T-helper 2 cell (primary cell): Measurements from ENCODE around the gene AFF3.
"Not testable (repeated sequence)": the region's sequence is repeated elsewhere in the genome, so short reads cannot be mapped to it uniquely, and the experiment has no call there.

Experiments
- DNase-seq, 5 experiments: peaks; one replicate each; pipeline versions ENCODE4 v3.0.0 to v3.0.0-alpha.2; 2012 to 2022

The AFF3 gene

DNA sequence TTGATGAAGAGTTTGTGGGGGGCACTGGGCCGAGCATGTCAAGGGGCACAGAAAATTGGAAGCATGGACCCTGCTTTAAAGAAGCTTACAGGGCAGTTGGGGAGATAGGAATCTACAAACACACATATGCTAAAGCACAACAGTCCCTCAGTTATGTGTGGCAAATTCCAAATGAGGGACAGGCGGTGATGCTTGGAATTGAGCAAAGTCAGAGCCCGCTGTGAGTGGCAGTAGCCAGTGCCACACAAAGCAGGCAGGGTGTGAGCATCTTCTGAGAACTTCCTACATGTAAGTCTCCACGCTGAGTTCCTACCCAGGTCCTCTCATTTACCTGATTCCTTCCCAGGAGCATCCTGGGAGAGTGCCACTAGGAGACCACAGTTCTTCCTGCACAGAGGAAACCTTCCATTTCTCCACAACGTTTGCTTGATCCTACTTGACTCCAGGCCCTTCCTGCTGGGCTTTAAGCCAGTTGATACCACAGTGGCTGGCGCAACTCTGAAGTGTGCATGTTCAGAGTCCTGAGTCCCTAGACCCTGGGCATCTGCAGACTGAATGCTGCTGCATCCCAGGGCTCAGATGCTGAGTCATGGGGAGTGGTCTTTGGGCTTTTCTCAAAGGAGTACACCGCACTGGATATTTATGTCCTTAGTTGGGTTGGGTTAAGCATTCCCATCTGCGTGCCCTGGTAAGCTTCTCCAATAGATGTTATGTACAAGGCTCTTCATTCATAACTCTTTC is 365.3 kb downstream of the AFF3 start:
- no peak for DNase-seq

DNA sequence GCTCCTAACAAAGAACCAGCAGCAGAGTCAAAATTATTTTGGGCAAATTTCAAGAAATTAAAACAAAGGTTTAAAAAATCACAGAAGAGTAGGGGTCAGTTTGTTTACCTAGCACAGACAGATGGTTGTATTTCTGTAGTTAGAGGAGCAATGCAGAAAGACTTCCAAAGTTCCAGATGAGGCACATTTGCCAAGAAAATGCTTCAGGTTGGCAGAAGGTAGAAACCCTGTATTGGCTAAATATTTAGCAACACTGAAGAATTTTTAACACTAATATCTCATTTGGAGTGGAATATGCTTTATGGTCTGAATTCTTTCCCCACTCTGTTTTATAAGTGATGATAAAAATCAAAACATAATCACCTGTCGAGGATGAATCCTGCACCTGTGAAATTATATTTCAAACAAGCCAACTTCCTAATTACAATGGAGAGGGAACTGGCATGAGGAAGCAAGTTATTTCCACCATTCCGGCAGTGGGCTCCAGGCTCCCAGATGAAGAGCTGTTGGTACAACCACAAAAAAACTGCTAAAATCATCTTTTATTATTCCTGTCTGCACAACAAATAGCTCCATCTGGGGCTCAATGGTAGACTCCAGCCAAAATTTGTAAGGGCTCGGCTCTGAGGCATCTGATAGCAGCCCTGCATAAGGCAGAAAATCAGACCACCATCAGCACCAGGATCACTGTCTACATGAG is 366.0 kb downstream of the AFF3 start:
- no peak for DNase-seq

DNA sequence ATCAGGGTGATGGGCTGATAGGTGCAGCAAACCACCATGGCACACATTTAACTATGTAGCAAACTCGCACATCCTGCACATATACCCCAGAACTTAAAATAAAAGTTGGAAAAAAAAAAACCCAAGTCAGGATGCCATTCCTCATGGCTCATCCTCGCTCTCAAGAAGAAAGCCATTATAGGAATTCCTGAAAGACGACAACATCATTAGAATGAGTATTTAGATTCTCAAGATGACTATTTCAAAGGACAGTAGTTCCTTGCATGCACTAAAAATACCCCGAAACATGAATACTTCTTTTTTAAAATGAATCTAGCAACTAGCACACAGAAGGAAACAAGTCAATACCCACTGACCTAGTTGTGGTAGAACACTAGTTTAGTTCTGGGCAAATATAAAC is 366.8 kb downstream of the AFF3 start:
- no peak for DNase-seq

DNA sequence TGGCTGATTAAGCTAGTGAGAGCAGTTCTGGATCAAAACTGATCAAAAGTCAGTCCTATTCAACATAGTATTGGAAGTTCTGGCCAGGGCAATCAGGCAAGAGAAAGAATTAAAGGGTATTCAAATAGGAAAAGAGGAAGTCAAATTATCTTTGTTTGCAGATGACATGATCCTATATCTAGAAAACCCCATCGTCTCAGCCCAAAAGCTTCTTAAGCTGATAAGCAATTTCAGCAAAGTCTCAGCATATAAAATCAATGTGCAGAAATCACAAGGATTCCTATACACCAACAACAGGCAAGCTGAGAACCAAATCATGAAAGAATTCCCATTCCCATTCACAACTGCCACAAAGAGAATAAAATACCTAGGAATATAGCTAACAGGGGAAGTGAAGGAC is 368.7 kb downstream of the AFF3 start:
- DNase-seq = not testable (repeated sequence)

DNA sequence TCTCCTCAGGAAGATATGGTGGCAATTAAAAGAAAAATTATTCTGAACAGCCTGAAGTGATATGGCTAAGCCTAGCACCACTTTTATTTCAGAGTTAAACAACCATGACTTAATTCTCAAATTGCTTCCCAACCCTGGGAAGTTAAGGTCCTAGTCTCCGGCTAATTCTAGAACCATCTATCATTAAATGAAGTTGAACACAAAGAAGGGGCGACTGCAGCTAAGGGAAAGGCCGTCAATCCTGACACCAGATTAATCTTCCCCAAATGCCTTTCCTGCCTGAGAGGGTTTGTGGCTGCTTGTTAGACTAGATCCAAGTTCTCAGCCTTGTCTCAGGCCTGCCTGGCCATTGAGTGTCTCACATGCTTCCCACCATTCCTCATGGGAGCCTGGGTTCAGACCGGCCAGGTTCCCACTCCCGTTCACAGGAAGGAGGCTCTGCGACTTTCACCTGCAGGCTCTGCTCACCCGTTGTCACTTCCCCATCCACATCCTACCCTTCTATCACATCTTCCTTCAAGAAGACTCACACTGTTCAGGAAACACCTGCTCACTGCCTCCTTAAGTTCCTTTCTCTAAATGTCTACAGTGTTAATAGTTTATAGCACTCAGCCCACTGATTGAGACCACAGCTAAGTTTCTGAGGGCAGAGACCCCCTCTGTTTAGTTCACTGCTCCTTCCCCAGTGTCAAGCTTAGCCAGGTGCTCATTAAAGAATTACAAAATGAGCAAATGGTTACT is 369.6 kb downstream of the AFF3 start:
- DNase-seq = no peak

DNA sequence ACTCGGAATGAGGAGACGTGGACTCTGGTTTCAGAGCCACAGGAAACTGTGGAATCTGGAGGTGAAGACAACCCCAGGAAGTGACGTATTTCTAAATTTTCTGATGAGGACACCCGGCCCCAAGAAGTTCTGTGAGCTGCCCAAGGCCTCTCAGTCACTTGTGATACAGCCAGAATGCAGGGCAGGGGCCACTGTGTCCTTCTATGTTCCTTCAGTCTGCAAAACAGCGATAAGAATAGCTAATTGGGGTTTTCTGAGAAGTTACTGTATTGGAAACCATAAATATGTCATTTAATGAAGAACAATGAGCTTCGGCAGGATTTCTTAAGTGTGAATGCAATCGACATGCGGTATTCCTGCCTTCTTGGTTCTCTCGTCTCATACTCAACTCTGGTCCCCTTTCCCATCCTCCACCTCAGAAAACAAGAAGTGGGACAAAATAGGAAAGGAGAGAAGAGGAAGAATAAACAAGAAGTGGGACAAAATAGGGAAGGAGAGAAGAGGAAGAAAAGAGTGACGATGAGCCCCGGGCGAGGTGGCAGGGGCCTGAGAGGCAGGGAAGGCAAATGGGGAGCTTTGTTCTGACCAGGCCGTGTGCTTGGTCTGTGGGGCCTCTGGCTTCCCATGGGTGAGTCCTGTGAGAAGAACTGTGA is 370.6 kb downstream of the AFF3 start:
- DNase-seq = no peak

DNA sequence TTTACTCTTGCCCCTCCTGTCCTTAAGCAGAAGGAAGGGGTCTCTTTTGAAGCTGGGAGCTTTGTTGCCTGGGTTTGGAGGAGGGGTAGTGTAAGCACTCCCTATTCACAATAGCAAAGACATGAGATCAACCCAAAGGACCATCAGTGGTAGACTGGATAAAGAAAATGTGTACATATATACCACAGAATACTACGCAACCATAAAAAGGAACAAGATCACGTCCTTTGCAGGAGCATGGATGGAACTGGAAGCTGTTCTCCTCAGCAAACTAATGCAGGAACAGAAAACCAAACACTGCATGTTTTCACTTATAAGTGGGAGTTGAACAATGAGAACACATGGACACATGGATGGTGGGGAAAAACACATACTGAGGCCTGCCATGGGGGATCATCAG is 371.5 kb downstream of the AFF3 start:
- no peak for DNase-seq

DNA sequence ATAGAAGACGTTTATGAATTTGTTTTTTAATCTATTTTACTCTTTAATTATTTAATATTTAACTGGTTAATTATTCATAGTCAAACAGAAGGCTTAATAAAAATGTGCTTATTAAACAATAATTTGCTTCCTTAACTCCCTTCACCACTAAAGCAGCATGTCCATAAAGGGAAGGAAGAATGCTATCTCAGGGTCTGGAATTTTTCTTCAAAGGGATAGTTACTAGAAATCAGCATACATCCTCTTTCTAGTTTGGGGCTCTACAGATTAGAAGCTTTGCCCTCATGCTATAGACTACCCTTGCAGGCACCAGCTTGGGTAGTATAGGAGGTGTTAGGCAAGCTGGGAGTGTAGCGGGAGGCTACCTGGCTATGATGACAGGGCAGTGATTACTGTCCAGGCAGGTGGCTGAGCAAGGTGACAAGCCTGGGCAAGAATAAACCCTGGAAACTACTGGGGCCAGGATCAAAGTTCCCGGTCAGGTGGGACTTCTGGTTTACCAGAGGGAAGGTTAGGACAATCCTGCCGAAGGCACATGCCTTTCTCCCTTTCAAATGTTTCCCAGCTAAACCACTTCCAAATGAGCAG is 376.6 kb downstream of the AFF3 start:
- DNase-seq = no peak

DNA sequence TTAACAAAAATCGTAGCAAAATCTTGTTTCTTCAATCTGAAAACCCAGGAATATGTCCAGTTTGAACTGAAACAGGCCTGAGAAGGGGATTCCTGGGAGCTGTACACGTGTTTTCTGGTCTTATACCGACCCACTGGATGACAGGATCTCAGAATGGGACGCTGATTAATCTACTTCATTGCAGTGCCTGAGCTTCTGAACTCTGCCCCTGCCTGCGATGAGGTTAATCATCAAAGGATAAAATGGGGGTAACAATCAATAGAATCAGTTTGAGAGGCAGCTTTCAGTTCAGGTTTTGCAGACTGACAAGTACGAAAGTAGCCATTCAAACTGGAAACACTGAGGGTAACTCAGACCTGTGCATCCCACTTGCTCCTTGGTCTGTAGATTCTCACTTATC is 378.6 kb downstream of the AFF3 start:
- no peak for DNase-seq

DNA sequence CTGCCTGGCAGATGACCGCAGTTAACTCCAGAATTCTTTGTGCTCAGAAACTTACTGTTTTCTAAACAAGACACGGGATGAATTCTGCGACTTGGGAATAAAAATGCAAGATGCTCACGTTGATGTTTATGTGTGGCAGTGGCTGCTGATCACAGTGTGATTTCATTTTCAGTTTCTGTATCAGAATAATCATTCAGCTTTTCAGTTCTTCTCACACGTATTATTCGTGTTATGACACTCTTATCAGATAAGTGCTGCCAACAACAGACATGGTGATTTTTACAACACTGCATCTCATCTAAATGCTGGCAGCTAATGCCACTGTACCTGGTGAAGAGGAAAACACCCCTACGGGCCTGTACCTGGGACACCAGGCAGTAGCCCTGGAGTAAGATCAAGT is 379.7 kb downstream of the AFF3 start:
- DNase-seq = peak in 1 of 5 experiments; percentile 72

DNA sequence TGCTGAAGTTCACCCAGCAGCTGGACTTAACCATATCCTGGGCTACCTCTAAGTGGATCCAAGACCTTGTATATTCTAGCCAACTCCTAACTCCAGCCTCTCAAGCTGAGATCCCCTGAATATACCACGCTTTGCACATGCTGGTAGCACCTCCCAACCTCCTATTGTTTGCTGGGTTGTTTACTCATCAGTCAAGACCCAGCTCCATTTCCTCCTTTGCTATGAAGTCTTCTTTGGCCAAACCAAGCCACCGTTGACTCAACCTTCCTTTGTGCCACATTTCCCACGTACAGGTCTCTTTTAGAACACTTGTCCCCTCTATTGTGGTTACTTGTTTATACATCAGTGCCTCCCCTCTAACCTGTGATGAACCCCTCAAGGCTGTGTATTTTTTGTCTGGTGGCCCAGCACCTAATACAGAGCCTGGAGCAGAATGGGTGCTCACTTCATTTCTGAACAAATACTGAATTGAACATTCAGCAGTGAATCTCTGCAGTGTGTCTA is 384.7 kb downstream of the AFF3 start:
- DNase-seq = no peak

DNA sequence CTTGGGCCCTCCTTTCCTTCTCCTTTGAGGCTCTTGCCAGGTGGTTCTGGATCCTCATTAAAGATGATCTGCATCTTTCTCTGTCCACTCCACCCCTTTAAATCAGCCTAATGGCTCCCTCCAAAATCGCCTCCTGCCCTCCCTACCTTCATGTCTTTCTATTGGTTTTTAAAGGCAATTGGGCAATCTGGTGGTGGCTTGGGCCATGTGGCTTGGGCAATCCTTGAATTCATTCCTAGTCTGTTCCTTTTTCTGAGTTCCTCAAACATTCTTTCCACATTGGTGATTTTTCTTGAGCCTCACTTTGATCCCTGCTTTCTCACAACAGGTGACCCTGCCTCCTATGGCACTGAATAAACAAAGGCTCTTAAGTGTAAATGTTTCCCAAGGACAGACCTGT is 386.3 kb downstream of the AFF3 start:
- DNase-seq = no peak

DNA sequence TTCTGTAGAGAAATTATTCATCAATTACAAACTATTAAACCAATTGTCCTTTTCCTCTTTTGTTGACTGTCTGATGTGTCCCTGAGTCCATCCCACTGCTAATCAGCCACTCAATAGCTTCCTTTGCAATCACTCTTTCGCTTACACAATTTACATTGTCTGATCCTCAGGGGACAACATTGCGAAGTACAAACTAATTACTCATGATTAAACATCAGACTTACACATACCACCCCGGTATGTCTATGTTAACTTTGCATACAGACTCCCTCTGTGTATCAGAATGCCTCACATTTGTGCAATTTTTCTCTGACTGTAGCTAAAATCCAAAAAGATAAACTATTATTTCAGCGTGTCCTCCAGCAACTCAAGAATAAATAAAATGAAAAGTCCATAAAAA is 388.2 kb downstream of the AFF3 start:
- DNase-seq = no peak

DNA sequence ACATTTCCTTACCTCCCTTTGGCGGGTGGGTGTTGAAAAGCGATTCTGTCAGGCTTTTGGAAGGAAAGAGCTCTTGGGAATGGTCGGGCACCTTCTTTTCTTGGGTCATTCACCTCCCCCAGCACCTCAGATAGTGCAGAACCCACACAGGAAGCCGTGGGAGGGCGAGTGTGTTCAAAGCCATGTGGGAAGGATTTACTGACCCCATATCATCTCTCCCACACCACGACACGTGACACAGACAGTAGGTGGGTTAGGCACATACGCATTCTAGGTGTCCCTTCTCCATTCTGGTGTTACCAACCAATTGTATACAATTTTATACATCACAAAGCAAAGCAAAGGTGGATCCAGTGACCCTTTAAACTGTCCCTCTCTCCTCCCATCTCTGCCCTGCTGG is 388.9 kb downstream of the AFF3 start:
- DNase-seq = no peak

DNA sequence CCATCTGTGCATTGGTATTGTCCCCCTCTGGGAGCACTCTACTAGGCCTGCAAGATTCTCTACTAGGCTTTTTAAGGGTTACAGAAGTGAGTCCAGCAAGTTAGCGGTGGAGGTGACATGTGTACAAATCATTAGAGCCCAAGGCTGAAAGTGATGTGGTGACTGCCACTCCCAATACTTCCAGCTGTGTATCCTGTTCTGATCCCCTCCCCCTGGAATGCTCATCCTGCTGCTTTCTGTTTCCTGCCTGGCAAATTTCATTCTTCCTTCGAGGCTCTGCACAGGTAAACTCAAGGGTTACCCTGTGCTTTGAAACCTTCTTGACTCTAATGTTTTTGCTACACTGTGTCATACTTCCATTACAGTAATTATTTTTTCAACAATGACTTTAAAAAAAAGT is 394.0 kb downstream of the AFF3 start:
- no peak for DNase-seq

DNA sequence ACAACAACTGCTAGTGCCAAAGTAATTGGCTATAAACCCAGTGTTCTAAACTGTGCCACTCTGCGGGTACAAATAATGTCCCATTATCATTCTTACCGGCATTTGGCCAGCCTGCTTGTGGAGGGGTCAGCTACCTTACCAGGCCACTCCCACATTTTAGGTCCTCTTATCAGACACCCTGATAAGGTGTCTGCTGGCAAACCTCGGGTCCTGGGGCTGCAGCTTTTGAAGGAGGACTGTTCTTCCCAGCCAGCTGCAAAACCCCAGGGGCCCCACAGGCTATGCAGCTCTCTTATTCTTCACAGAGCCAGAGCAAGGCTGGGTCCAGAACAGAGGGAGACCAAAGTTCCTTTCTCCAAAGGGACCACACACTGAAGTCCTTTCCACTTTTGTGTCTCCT is 394.5 kb downstream of the AFF3 start:
- no peak for DNase-seq

DNA sequence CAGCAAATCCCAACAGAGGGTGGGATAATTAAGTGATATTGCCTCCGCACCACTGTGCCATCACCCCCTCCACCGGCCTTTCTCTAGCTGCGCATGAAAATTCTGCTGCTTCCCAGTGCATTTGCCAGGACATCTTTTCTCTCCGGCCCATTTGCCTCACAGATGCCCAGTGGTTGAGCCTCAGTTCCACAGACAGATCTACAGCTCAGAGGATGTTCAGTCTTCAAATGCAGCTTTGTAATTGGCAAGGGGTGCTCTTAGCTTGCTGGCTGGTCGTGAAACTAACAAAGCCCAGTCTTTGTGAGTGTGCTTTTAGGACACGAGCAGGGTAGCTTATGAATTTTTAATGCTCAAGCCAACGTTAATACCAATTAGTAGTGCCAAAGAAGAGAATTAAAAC is 399.2 kb downstream of the AFF3 start:
- no peak for DNase-seq

DNA sequence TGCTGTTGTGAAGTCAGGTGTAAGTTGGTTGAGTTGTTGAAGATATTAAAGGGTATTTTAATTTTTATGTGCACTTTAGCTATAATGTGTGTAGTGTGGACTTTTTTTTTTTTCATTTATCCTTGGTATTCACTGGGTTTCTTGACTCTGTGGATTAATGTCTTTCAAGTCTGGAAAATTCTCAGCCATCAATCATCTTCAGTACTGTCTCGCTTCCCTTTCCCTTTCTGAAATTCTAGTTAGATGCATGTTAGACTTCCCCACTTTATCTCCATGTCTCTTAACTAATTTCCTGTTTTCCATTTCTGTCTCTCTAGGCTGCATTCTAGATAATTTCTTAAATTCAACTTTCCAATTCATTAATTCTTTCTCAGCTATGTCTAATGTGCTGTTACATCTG is 404.9 kb downstream of the AFF3 start:
- DNase-seq = no peak

DNA sequence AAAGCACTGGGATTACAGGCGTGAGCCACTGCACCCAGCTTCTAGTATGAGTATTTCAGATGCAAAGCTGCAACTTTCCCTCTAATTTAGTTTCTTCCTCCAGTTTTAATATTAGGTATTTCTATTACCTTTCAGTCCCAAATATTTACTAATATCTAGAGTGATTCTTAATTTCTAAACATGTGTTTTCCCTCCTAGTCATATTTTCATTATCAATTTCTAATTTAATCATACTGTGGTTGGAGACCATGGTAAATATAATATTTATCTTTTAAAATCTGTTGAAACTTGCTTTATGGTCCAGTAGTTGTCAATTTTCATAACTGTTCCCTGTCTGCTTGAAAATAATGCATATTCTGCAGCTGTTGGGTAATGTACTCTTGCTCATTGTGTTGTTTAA is 406.6 kb downstream of the AFF3 start:
- DNase-seq = no peak

DNA sequence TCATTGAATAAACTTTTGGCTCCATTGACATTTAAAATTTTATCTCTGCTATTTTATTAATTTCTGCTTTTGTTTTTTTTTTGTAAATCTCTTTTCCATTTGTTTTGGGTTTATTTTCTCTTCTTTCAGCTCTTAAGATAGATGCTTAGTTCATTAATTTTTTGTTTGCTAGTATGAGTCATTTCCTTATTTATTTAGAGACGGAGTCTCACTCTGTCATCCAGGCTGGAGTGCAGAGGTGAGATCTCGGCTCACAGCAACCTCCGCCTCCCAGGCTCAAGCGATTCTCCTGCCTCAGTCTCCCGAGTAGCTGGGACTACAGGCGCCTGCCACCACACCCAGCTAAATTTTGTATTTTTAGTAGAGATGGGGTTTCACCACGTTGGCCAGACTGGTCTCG is 407.1 kb downstream of the AFF3 start:
- DNase-seq = not testable (repeated sequence)

DNA sequence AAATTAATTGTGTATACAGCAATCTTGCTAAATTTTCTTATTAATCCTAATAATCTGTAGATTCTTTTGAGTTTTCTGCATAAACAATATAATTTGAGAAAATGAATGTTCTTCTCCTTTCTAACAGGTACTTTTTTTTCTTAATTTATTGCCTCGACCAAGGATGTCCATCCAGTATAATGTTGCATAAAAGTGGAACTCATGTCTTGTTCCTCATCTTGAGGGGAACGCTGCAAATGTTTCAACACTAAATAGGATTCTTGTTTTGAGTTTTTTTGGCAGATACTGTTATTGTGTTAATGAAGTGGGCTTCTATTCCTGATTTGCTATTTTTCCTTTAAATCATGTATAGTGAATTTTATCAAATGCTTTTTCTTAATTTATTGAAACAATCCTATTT is 408.2 kb downstream of the AFF3 start:
- DNase-seq = no peak

DNA sequence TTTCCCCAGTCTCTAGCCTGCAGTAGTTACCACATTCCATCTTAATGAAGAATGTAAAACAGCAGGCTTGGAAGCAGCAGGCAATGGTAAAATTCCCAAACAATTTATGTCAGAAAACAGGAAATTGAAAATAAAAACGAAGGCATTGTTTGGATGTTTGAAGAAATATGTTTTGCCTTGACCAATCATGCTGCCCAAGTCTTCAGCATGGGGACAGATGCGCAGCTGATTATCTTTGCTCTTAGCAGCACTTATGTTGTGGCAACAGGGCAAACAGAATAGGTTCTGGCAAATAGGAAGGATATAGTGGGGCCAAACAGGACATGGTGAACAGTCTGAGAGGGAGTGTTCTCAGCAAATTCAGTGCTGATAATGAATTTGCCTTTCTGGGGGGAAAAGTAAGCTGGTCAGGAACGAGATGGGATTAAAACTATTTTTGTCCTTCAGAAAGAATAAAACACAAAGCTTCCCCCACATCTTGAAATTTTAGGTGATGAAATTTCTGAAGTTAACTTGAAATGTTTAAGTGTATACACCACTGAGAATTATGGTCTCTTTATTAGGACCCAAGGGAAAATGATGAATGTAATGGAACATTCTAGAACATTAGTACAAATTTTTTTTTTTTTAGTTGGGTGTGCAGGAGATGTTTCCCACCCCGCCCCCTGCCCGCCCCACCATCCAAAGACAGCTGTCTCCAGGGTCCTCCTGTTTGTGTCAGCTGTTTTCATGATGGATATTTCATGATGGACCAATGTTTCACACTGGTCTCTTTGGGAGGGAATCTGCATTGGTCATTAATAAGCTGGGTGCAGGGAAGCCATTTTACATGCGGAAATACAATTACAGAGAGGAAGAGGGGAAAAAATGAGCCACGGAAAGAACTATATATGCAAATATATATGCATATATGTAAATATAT is 413.0 kb downstream of the AFF3 start:
- no peak for DNase-seq
